Measurements from ENCODE around the gene PFDN4.
"Not testable (repeated sequence)": the region's sequence is repeated elsewhere in the genome, so short reads cannot be mapped to it uniquely, and the experiment has no call there.

Gene PFDN4

GRCh38 chr20:54218470-54218869 lies 10.6 kb downstream of the PFDN4 start:
- peaks cover 8% of the 10 kb centered on the region for H3K36me3 ChIP-seq (ENCODE audit: insufficient read depth, low read length)
- H3K27me3 ChIP-seq (ENCODE audit: insufficient read depth, low read length) = no peaks in the 10 kb centered on the region
- H3K27ac ChIP-seq (ENCODE audit: low read depth, low read length) = no peak overlapping the region
- H3K79me2 ChIP-seq (ENCODE audit: control insufficient read depth, insufficient read depth, low read length, unreplicated experiment) = peaks cover 11% of the 10 kb centered on the region
- H3K4me1 ChIP-seq (ENCODE audit: control insufficient read depth, insufficient read depth, low read length, unreplicated experiment) = no peaks in the 10 kb centered on the region
- no peak overlapping the region for H2AFZ ChIP-seq (ENCODE audit: low read length, unreplicated experiment)
- no peak overlapping the region for H3K4me3 ChIP-seq (ENCODE audit: low read depth, low read length)

- Histone ChIP-seq H3K36me3 (ENCODE audit: insufficient read depth, low read length) (peaks cover 8% of the 10 kb centered on the region), H3K4me1 (ENCODE audit: control insufficient read depth, insufficient read depth, low read length, unreplicated experiment) (no peaks in the 10 kb centered on the region), H3K79me2 (ENCODE audit: control insufficient read depth, insufficient read depth, low read length, unreplicated experiment) (peaks cover 6% of the 10 kb centered on the region), H2AFZ (ENCODE audit: low read length, unreplicated experiment) (no peak overlapping the region), H3K4me3 (ENCODE audit: low read depth, low read length) (no peak overlapping the region), H3K27ac (ENCODE audit: low read depth, low read length) (no peak overlapping the region), H3K27me3 (ENCODE audit: insufficient read depth, low read length) (no peaks in the 10 kb centered on the region)
Measured at GRCh38 chr20:54219751-54220426, 12.0 kb downstream of the PFDN4 start.

- no peaks in the 10 kb centered on the region for H3K27me3 ChIP-seq (ENCODE audit: insufficient read depth, low read length)
- peaks cover under 1% of the 10 kb centered on the region for H3K79me2 ChIP-seq (ENCODE audit: control insufficient read depth, insufficient read depth, low read length, unreplicated experiment)
- H3K4me1 ChIP-seq (ENCODE audit: control insufficient read depth, insufficient read depth, low read length, unreplicated experiment) = no peaks in the 10 kb centered on the region
- H2AFZ ChIP-seq (ENCODE audit: low read length, unreplicated experiment) = no peak overlapping the region
- no peak overlapping the region for H3K27ac ChIP-seq (ENCODE audit: low read depth, low read length)
- H3K4me3 ChIP-seq (ENCODE audit: low read depth, low read length) = no peak overlapping the region
- peaks cover 1% of the 10 kb centered on the region; the same call in 1 of the 2 replicates for H3K36me3 ChIP-seq (ENCODE audit: insufficient read depth, low read length)
Measured at GRCh38 chr20:54220722-54221121, 12.8 kb downstream of the PFDN4 start.

DNA sequence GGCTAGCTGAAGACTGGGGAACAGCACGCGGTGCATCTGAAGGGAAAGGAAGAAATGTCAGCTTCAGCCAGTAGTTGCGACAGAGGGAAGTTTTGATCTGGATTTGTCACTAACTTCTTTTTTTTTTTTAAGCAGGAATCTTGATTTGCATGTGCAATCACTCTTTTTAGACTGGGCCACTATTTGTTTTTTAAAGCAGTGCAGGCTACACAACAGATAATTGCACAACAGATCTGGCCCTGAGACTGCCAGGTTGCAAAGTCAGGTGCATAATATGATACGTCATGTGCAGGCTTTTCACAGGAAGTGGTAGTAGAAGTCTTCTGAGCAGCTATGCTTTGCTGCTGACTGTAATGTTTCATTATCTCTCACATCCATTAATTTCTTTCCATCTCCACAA lies 13.5 kb downstream of the PFDN4 start:
- Histone ChIP-seq H2AFZ (ENCODE audit: low read length, unreplicated experiment) (no peak overlapping the region), H3K79me2 (ENCODE audit: control insufficient read depth, insufficient read depth, low read length, unreplicated experiment) (no peaks in the 10 kb centered on the region), H3K4me3 (ENCODE audit: low read depth, low read length) (no peak overlapping the region), H3K27me3 (ENCODE audit: insufficient read depth, low read length) (no peaks in the 10 kb centered on the region), H3K27ac (ENCODE audit: low read depth, low read length) (no peak overlapping the region), H3K4me1 (ENCODE audit: control insufficient read depth, insufficient read depth, low read length, unreplicated experiment) (no peaks in the 10 kb centered on the region), H3K36me3 (ENCODE audit: insufficient read depth, low read length) (no peaks in the 10 kb centered on the region)

DNA sequence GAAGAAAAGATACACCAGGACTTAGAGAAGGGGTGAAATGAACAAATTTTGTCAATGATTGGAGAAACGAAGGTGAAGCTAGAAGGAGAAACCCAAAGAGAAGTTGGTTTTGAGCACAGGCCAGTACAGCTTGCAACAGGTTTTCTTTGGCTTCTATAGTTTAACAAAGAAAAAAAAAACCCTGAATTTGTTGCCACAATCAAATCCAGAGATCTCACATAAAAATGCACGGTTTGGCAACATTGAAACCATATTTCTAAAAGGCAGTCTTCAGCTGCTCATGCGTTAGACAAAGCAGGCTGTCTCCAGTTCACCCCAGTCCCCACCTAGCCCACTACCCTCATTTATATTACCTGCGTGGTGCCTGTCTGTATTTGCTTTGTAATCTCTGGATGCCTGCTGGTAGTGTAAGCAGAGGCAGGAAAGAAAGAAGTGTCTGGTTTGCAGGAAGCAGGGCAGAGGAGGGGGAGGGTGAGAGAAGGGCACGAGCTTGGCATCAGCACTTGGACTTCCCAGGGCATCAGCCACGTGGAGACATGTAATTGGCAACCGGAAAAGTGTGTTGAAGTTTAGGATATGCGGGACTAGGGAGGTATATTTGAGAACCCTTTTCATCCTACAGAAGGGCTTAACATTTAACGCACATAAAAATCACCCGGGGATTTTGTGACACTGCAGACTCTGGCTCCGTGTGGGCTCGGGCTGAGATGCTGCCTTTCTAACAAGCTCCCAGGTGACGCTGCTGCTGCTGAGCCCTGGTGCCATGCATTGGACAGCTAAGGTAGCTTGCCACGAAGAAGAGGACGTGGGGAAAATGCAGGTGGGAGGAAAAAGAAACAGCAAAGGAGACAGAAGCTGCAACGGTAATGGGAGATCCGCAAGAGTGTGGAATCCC lies 14.4 kb downstream of the PFDN4 start:
- Histone ChIP-seq H2AFZ (ENCODE audit: low read length, unreplicated experiment) (no peak overlapping the region), H3K36me3 (ENCODE audit: insufficient read depth, low read length) (no peaks in the 10 kb centered on the region), H3K27me3 (ENCODE audit: insufficient read depth, low read length) (no peaks in the 10 kb centered on the region), H3K79me2 (ENCODE audit: control insufficient read depth, insufficient read depth, low read length, unreplicated experiment) (no peaks in the 10 kb centered on the region), H3K4me3 (ENCODE audit: low read depth, low read length) (no peak overlapping the region), H3K27ac (ENCODE audit: low read depth, low read length) (no peak overlapping the region), H3K4me1 (ENCODE audit: control insufficient read depth, insufficient read depth, low read length, unreplicated experiment) (no peaks in the 10 kb centered on the region)

DNA sequence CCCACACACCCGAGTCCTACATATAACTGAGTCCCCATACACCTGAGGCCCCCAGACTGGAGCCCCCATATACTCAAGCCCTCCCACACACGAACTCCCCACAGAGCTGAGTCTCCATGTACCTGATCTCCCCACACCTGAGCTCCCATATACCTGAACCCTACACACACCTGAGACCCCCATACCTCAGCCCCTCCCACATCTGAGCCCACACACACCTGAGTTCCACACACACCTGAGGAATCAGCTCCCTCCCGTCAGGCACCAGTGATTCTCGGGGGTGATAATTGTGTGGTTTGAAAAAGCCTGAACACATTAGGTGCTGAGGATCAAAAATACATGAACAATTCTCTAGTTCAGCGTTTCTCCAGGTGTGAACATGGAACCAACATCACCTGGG lies 15.4 kb downstream of the PFDN4 start:
- Histone ChIP-seq H3K27me3 (ENCODE audit: insufficient read depth, low read length) (no peaks in the 10 kb centered on the region), H3K27ac (ENCODE audit: low read depth, low read length) (no peak overlapping the region), H3K4me1 (ENCODE audit: control insufficient read depth, insufficient read depth, low read length, unreplicated experiment) (no peaks in the 10 kb centered on the region), H3K79me2 (ENCODE audit: control insufficient read depth, insufficient read depth, low read length, unreplicated experiment) (no peaks in the 10 kb centered on the region), H3K36me3 (ENCODE audit: insufficient read depth, low read length) (no peaks in the 10 kb centered on the region), H2AFZ (ENCODE audit: low read length, unreplicated experiment) (no peak overlapping the region), H3K4me3 (ENCODE audit: low read depth, low read length) (no peak overlapping the region)

GRCh38 chr20:54223751-54224150 lies 15.9 kb downstream of the PFDN4 start:
- no peaks in the 10 kb centered on the region for H3K36me3 ChIP-seq (ENCODE audit: insufficient read depth, low read length)
- no peaks in the 10 kb centered on the region for H3K79me2 ChIP-seq (ENCODE audit: control insufficient read depth, insufficient read depth, low read length, unreplicated experiment)
- H3K4me3 ChIP-seq (ENCODE audit: low read depth, low read length) = no peak overlapping the region
- H2AFZ ChIP-seq (ENCODE audit: low read length, unreplicated experiment) = no peak overlapping the region
- no peaks in the 10 kb centered on the region for H3K4me1 ChIP-seq (ENCODE audit: control insufficient read depth, insufficient read depth, low read length, unreplicated experiment)
- no peak overlapping the region for H3K27ac ChIP-seq (ENCODE audit: low read depth, low read length)
- no peaks in the 10 kb centered on the region for H3K27me3 ChIP-seq (ENCODE audit: insufficient read depth, low read length)

- H3K4me1 ChIP-seq (ENCODE audit: control insufficient read depth, insufficient read depth, low read length, unreplicated experiment); H3K4me3 ChIP-seq (ENCODE audit: low read depth, low read length): not testable (repeated sequence)
Measured at GRCh38 chr20:54224642-54225041, 16.8 kb downstream of the PFDN4 start.

DNA sequence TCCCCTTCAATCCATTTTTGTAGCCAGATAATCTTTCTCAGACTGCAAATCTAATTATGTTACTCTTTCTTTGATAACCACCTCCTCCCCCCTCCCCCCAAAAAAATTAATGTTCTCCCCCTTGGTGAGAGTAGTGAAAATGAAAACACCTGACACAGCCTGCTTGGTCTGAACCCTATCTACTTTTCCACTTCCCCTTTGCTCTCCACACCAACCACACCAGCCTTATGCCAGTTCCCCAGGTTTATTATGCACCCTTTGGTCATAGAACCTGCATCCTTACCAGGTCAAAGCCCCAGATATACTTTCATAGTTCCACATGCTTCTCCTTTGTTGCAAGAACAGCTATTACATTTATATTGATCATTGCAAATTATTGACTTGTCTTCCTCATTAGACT lies 19.4 kb downstream of the PFDN4 start:
- Histone ChIP-seq H3K36me3 (ENCODE audit: insufficient read depth, low read length) (no peaks in the 10 kb centered on the region), H3K79me2 (ENCODE audit: control insufficient read depth, insufficient read depth, low read length, unreplicated experiment) (no peaks in the 10 kb centered on the region), H3K27ac (ENCODE audit: low read depth, low read length) (no peak overlapping the region), H3K4me3 (ENCODE audit: low read depth, low read length) (no peak overlapping the region), H3K27me3 (ENCODE audit: insufficient read depth, low read length) (no peaks in the 10 kb centered on the region), H2AFZ (ENCODE audit: low read length, unreplicated experiment) (no peak overlapping the region), H3K4me1 (ENCODE audit: control insufficient read depth, insufficient read depth, low read length, unreplicated experiment) (no peaks in the 10 kb centered on the region)

More at GRCh38 chr20:54224642-54225041, 16.8 kb downstream of the PFDN4 start:
- H2AFZ ChIP-seq (ENCODE audit: low read length, unreplicated experiment); H3K79me2 ChIP-seq (ENCODE audit: control insufficient read depth, insufficient read depth, low read length, unreplicated experiment); H3K36me3 ChIP-seq (ENCODE audit: insufficient read depth, low read length); H3K27me3 ChIP-seq (ENCODE audit: insufficient read depth, low read length); H3K27ac ChIP-seq (ENCODE audit: low read depth, low read length): not testable (repeated sequence)

DNA sequence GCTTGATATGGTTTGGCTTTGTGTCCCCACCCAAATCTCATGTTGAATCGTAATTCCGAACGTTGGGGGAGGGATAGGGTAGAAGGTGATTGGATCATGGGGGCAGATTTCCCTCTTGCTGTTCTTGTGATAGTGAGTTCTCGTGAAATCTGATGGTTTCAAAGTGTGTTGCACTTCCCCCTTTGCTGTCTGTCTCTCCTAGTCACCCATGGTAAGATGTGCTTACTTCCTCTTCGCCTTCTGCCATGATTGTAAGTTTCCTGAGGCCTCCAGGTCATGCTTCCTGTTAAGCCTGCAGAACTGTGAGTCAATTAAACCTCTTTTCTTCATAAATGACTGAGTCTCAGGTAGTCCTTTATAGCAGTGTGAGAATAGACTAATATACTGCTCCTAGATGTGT lies 19.9 kb downstream of the PFDN4 start:
- H2AFZ ChIP-seq (ENCODE audit: low read length, unreplicated experiment) = no peak overlapping the region
- H3K27me3 ChIP-seq (ENCODE audit: insufficient read depth, low read length) = no peaks in the 10 kb centered on the region
- no peaks in the 10 kb centered on the region for H3K79me2 ChIP-seq (ENCODE audit: control insufficient read depth, insufficient read depth, low read length, unreplicated experiment)
- H3K4me1 ChIP-seq (ENCODE audit: control insufficient read depth, insufficient read depth, low read length, unreplicated experiment) = no peaks in the 10 kb centered on the region
- no peaks in the 10 kb centered on the region for H3K36me3 ChIP-seq (ENCODE audit: insufficient read depth, low read length)
- no peak overlapping the region for H3K27ac ChIP-seq (ENCODE audit: low read depth, low read length)
- H3K4me3 ChIP-seq (ENCODE audit: low read depth, low read length) = no peak overlapping the region

GRCh38 chr20:54228841-54229240 lies 21.0 kb downstream of the PFDN4 start:
- H3K4me3 ChIP-seq (ENCODE audit: low read depth, low read length) = no peak overlapping the region
- no peaks in the 10 kb centered on the region for H3K27me3 ChIP-seq (ENCODE audit: insufficient read depth, low read length)
- no peaks in the 10 kb centered on the region for H3K79me2 ChIP-seq (ENCODE audit: control insufficient read depth, insufficient read depth, low read length, unreplicated experiment)
- H2AFZ ChIP-seq (ENCODE audit: low read length, unreplicated experiment) = no peak overlapping the region
- H3K4me1 ChIP-seq (ENCODE audit: control insufficient read depth, insufficient read depth, low read length, unreplicated experiment) = no peaks in the 10 kb centered on the region
- no peaks in the 10 kb centered on the region for H3K36me3 ChIP-seq (ENCODE audit: insufficient read depth, low read length)
- no peak overlapping the region for H3K27ac ChIP-seq (ENCODE audit: low read depth, low read length)
